IMR-90 (cell line): Measurements from ENCODE around the gene SPRR4. TPM values are rescaled to one million over a fixed set of nuclear protein-coding genes. Genes with fewer than 3 reads are reported as not detected.

Experiments used
- ATAC-seq: fragments of 200-7000 bp; cut with Tn5 transposase; 2 replicates; pipeline ENCODE4 v1.9.1; 2020; ENCODE audit warnings: low read depth, mild to moderate bottlenecking, moderate library complexity
- BruUV-seq: library from RNA; stranded (reverse); fragments of 400-500 nt; replicated peaks from 2 replicates; lab custom pipeline; 2021; lab: Mats Ljungman, UMichigan
- CTCF ChIA-PET: fragments of 300-600 bp; formaldehyde crosslinking; extraction: SDS; loops from one replicate; lab custom pipeline; 2021; ENCODE audit warnings: antibody characterized with exemption; lab: Yijun Ruan, JAX
- POLR2A ChIA-PET: fragments of 300-600 bp; sonication (Branson Sonifier 250); formaldehyde crosslinking; loops from one replicate; lab custom pipeline; 2022; ENCODE audit warnings: antibody characterized with exemption; ENCODE audit not compliant: unreplicated experiment; lab: Charles Lee
- DNase-seq: peaks from one replicate; pipeline ENCODE4 v3.0.0; 2013
- H2AFZ ChIP-seq: replicated peaks from 2 replicates; pipeline ENCODE3; 2013; ENCODE audit warnings: low read length, mild to moderate bottlenecking; ENCODE audit not compliant: poor library complexity
- H2AK5ac ChIP-seq: 2 replicates; pipeline ENCODE4 v1.6.1; 2013; ENCODE audit warnings: low read depth, low read length, inconsistent platforms
- H2AK9ac ChIP-seq: replicated peaks from 2 replicates; pipeline ENCODE3; 2013; ENCODE audit warnings: mild to moderate bottlenecking, low read depth, low read length, moderate library complexity; ENCODE audit not compliant: poor library complexity
- H2BK120ac ChIP-seq: 2 replicates; pipeline ENCODE4 v1.6.1; 2013; ENCODE audit warnings: low read depth, low read length, inconsistent platforms
- H2BK15ac ChIP-seq: 3 replicates; pipeline ENCODE4 v1.6.1; 2013; ENCODE audit warnings: low read depth, low read length, inconsistent platforms
- H2BK20ac ChIP-seq: 2 replicates; pipeline ENCODE4 v1.6.1; 2013; ENCODE audit warnings: low read depth, mild to moderate bottlenecking, inconsistent platforms, low read length, moderate library complexity
- H2BK5ac ChIP-seq: 2 replicates; pipeline ENCODE4 v1.6.1; 2013; ENCODE audit warnings: mild to moderate bottlenecking, low read depth, low read length, inconsistent platforms; ENCODE audit not compliant: poor library complexity, severe bottlenecking
- H3K14ac ChIP-seq: replicated peaks from 2 replicates; pipeline ENCODE4 v1.6.1; 2013; ENCODE audit warnings: low read depth, low read length, inconsistent platforms
- H3K18ac ChIP-seq: 2 replicates; pipeline ENCODE4 v1.6.1; 2013; ENCODE audit warnings: low read depth, low read length, control low read depth
- H3K23ac ChIP-seq: 2 replicates; pipeline ENCODE4 v1.6.1; 2013; ENCODE audit warnings: low read depth, low read length, inconsistent platforms
- H3K27ac ChIP-seq: 2 replicates; pipeline ENCODE4 v1.5.1; 2013; ENCODE audit warnings: mild to moderate bottlenecking, control low read depth, low read length; ENCODE audit not compliant: insufficient read depth
- H3K27me3 ChIP-seq: 2 replicates; pipeline ENCODE4 v1.6.1; 2013; ENCODE audit warnings: low read length; ENCODE audit not compliant: control insufficient read depth, insufficient read depth
- H3K36me3 ChIP-seq: 2 replicates; pipeline ENCODE4 v1.6.1; 2013; ENCODE audit warnings: low read length, mixed read lengths; ENCODE audit not compliant: control insufficient read depth, insufficient read depth
- H3K4ac ChIP-seq: 2 replicates; pipeline ENCODE4 v1.6.1; 2013; ENCODE audit warnings: low read depth, low read length, inconsistent platforms
- H3K4me1 ChIP-seq: 2 replicates; pipeline ENCODE4 v1.6.1; 2013; ENCODE audit warnings: low read length, mixed read lengths; ENCODE audit not compliant: control insufficient read depth, insufficient read depth
- H3K4me2 ChIP-seq: 2 replicates; pipeline ENCODE4 v1.6.1; 2013; ENCODE audit warnings: low read depth, mild to moderate bottlenecking, control low read depth, low read length, moderate library complexity
- H3K4me3 ChIP-seq: 2 replicates; pipeline ENCODE4 v1.5.1; 2013; ENCODE audit warnings: low read depth, mild to moderate bottlenecking, control low read depth, low read length, moderate library complexity; ENCODE audit not compliant: insufficient read depth
- H3K56ac ChIP-seq: 2 replicates; pipeline ENCODE4 v1.6.1; 2013; ENCODE audit warnings: low read length, inconsistent platforms; ENCODE audit not compliant: insufficient read depth; ENCODE audit errors: extremely low read depth
- H3K79me1 ChIP-seq, 2 experiments: 2 replicates each; pipeline ENCODE4 v1.6.1; 2013; ENCODE audit warnings: low read length in 2 of 2, inconsistent platforms in 1 of 2, low read depth in 1 of 2
- H3K9ac ChIP-seq: 2 replicates; pipeline ENCODE4 v1.6.1; 2013; ENCODE audit warnings: low read depth, low read length, control low read depth
- H3K9me1 ChIP-seq: 2 replicates; pipeline ENCODE4 v1.6.1; 2013; ENCODE audit warnings: low read length, inconsistent platforms; ENCODE audit not compliant: insufficient read depth
- H3K9me3 ChIP-seq: 2 replicates; pipeline ENCODE4 v1.6.1; 2013; ENCODE audit warnings: low read length; ENCODE audit not compliant: control insufficient read depth, insufficient read depth
- H4K20me1 ChIP-seq: 2 replicates; pipeline ENCODE4 v1.6.1; 2013; ENCODE audit warnings: low read length, inconsistent platforms; ENCODE audit not compliant: insufficient read depth
- H4K5ac ChIP-seq: 2 replicates; pipeline ENCODE4 v1.6.1; 2013; ENCODE audit warnings: mild to moderate bottlenecking, low read depth, low read length, control low read depth
- H4K8ac ChIP-seq, 2 experiments: 2 replicates each; pipeline ENCODE4 v1.6.1; 2013; ENCODE audit warnings: low read depth in 2 of 2, low read length in 2 of 2, control low read depth in 1 of 2, inconsistent platforms in 1 of 2
- H4K91ac ChIP-seq: 2 replicates; pipeline ENCODE4 v1.6.1; 2013; ENCODE audit warnings: low read depth, low read length, inconsistent platforms; ENCODE audit not compliant: insufficient read depth
- BHLHE40 ChIP-seq: fragments of 150-350 bp; IDR thresholded peaks from 2 replicates; pipeline ENCODE4 v1.6.1; 2016; ENCODE audit warnings: mild to moderate bottlenecking, low read depth, low read length
- CHD1 ChIP-seq: IDR thresholded peaks from 2 replicates; pipeline ENCODE4 v1.6.1; 2012; ENCODE audit warnings: low read depth, low read length, improper control_type of control experiment
- FOS ChIP-seq: fragments of 150-350 bp; IDR thresholded peaks from 2 replicates; pipeline ENCODE4 v1.6.1; 2016; ENCODE audit warnings: low read depth, low read length
- MXI1 ChIP-seq: IDR thresholded peaks from 2 replicates; pipeline ENCODE4 v1.6.1; 2012; ENCODE audit warnings: low read depth, mild to moderate bottlenecking, low read length, moderate library complexity, borderline replicate concordance
- NFE2L2 ChIP-seq: fragments of 150-350 bp; IDR thresholded peaks from 2 replicates; pipeline ENCODE4 v1.6.1; 2016; ENCODE audit warnings: low read depth, mild to moderate bottlenecking, low read length
- RAD21 ChIP-seq: IDR thresholded peaks from 2 replicates; pipeline ENCODE4 v1.6.1; 2012; ENCODE audit warnings: low read length, improper control_type of control experiment
- WGBS, 2 experiments: methylation state at CpG; one replicate each; pipeline versions ENCODE4 v1.1.5 to v1.1.7; 2013; ENCODE audit warnings: missing lambda C conversion rate in 2 of 2; ENCODE audit not compliant: insufficient read length in 1 of 2; ENCODE audit errors: extremely low coverage in 2 of 2; 5-methylcytosine and 5-hydroxymethylcytosine counted together
- dilution Hi-C: fragments of 300-500 bp; cut with HindIII; formaldehyde crosslinking; loops from one replicate; pipeline ENCODE4 v1.14.3; 2018; ENCODE audit warnings: low sequenced_read_pairs; ENCODE audit not compliant: unreplicated experiment
- in situ Hi-C: fragments of 300-500 bp; cut with MboI; formaldehyde crosslinking; loops from 3 replicates; pipeline ENCODE4 v1.14.3; 2019; ENCODE audit warnings: low sequenced_read_pairs, inconsistent platforms, mixed read lengths
- intact Hi-C: fragments of 100-400 bp; cut with micrococcal nuclease; formaldehyde crosslinking; loops from 2 replicates; pipeline ENCODE4 v1.10.0; 2022
- polyA plus RNA-seq, 3 experiments: library from polyadenylated mRNA; depleted of rRNA; stranded (reverse); fragments of >200 nt; gene quantifications; 2 replicates each; pipeline ENCODE4 v1.2.3, GENCODE V29; 2012; ENCODE audit warnings: low replicate concordance in 1 of 3
- total RNA-seq: library from RNA; depleted of rRNA; stranded (reverse); fragments of >200 nt; gene quantifications from 2 replicates; pipeline ENCODE4 v1.2.3, GENCODE V29; 2012
- TF ChIP-seq, protein P1 (sequence below): fragments of 150-350 bp; IDR thresholded peaks from 2 replicates; pipeline ENCODE4 v1.6.1; 2017; ENCODE audit warnings: mild to moderate bottlenecking, antibody characterized with exemption, low read length, low read depth

Gene SPRR4
- total and polyA plus RNA-seq, 2 of the 4 experiments (the other 2 are of a cell fraction): not detected

- Histone ChIP-seq H2AK9ac (no peak overlapping the region), H4K5ac (no peak overlapping the region), H3K36me3 (no peaks in the 10 kb centered on the region), H2BK15ac (no peak overlapping the region), H3K79me1 (no peaks in the 10 kb centered on the region), H3K18ac (no peak overlapping the region), H2AFZ (no peak overlapping the region), H3K27ac (no peak overlapping the region), H4K91ac (no peak overlapping the region), H3K4me2 (no peak overlapping the region), H3K9ac (no peak overlapping the region), H3K4me3 (no peak overlapping the region), H3K14ac (no peak overlapping the region), H2BK120ac (no peak overlapping the region), H3K4ac (no peak overlapping the region), H4K8ac (no peak overlapping the region), H2BK20ac (no peak overlapping the region), H2BK5ac (no peak overlapping the region), H3K56ac (no peak overlapping the region), H4K20me1 (no peaks in the 10 kb centered on the region), H3K23ac (no peak overlapping the region), H2AK5ac (no peak overlapping the region), H3K9me3 (no peaks in the 10 kb centered on the region; the same call in 1 of the 2 replicates), H3K4me1 (no peaks in the 10 kb centered on the region), H3K27me3 (no peaks in the 10 kb centered on the region), H3K9me1 (no peaks in the 10 kb centered on the region)
- no TSS peak for BruUV-seq
- ChIA-PET CTCF (no interaction called here), POLR2A (no interaction called here)
- intact Hi-C loops (no loop called here), dilution Hi-C loops (no loop called here), in situ Hi-C loops (no loop called here)
- WGBS, 2 experiments: no CpG with 5 or more reads among the region's 7 CpGs
- no peak for DNase-seq
- no peak for ATAC-seq
- no peak for TF ChIP-seq FOS
- TF ChIP-seq, protein P1, sequence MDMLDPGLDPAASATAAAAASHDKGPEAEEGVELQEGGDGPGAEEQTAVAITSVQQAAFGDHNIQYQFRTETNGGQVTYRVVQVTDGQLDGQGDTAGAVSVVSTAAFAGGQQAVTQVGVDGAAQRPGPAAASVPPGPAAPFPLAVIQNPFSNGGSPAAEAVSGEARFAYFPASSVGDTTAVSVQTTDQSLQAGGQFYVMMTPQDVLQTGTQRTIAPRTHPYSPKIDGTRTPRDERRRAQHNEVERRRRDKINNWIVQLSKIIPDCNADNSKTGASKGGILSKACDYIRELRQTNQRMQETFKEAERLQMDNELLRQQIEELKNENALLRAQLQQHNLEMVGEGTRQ: no peak
- no peak for TF ChIP-seq CHD1
- TF ChIP-seq MXI1: no peak
- no peak for TF ChIP-seq NFE2L2
- no peak for TF ChIP-seq RAD21
- TF ChIP-seq BHLHE40: no peak
These were observed 9.1 kb upstream of the SPRR4 start for GRCh38 chr1:152961226-152961891.
